HG03066 (cell line): Measurements from ENCODE around the gene SLC18A2.
"Not testable (repeated sequence)": the region's sequence is repeated elsewhere in the genome, so short reads cannot be mapped to it uniquely, and the experiment has no call there.

Experiments used
- ATAC-seq: cut with Tn5 transposase; IDR thresholded peaks from one replicate; pipeline ENCODE4 v1.9.1; 2021; ENCODE audit warnings: low read depth; ENCODE audit not compliant: unreplicated experiment

SLC18A2 gene

DNA sequence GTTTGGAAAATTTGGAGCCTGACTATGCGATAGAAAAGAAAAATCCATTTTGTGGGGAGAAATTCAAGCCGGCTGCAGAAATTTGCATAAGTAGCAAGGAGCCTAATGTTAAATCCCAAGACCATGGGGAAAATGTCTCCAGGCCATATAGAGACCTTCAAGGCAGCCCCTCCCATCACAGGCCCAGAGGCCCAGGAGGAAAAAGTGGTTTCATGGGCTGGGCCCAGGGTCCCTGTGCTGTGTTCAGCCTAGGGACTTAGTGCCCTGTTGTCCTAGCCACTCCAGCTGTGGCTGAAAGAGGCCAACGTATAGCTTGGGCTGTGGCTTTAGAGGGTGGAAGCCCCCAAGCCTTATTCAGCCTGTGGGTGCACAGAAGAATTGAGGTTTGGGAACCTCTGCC is 62.5 kb downstream of the SLC18A2 start:
- ATAC-seq, result not testable (repeated sequence)

DNA sequence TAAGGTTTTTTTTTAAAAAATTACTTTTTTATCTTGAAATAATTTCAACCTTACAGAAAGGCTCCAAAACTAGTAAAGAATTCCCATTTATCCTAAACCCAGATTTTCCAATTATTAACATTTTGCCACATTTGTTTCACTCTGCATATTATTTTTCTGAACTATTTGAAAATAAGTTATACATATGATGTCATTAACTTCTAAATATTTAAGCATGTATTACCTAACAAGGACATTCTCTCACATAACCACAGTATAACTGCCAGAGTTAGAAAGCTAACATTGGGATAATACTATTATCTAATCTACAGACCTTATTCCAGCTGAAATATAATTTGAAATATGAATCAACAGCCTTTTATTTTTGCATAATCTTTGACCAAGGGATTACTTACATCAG is 65.8 kb downstream of the SLC18A2 start:
- ATAC-seq, result no peak

DNA sequence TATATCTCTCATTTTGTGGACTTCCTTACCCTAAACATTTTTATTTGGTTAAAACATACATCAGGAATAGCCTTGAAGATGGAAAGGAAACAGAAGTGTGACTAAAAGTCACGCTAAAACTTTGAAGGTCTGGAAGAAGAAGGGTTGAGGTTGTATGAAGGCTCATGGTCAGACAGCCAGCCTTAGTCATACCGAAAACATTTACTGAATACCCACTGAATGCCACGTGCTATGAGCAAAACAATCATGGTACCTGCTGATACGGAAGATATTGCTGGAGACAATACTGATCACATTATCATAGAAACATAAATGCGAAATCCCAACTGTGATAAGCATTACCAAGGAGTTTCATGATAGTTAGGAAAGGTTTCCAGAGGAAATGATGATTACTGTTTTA is 70.3 kb downstream of the SLC18A2 start:
- ATAC-seq, result no peak

DNA sequence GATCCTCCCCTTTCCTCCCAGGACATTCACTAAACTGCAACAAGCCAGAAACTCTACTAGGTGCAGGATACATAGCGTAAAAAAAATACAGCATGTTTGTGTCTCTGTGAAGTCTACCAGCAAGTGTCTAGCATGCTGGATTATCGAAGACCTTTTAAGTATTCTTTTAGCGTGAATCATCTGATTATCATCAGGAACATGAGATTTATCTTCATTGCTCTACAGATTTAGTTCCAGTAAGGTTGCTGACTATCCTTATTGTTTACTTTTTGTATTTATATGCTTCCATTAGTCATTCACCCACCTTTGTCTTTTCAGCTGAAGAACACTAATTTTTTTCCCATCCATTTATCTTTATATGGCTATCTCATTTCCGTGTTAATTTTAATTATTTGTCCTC is 71.5 kb downstream of the SLC18A2 start:
- no peak for ATAC-seq

DNA sequence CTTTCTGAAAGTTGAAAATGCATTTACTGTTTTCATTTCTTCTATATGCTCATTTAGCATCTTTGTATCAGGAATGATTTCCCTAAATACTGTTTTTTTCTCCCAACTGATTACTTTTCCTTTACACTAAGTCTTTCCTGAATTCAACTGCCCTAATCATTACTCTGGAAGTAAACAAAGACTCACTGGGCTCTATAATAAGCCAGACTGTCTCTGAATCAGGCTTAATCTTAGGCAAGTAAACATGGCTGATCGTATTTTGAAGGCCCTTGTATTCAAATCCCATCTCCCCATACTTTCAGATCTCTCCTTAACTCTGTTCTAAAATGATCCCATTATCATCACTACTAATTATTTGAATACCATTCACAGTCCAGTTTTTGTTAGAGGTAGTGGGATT is 72.7 kb downstream of the SLC18A2 start:
- no peak for ATAC-seq

DNA sequence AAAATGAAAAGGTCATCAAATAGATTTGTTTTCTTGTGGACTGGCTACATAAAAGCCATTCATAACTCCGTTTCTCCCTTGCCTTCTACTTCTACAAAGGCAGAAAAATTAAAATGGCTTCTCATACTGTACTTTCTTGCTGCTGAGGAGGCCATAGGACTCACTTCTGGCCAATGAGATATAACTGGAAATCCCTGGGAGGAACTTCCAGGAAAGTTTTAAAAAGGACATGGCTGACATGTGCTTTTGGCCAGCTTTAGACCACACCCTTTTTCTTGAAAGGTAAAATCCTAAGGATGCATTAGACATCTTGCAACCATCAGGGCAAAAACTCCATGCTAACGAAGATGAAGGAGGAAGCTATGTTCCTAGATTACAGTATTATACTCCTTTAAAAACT is 75.8 kb downstream of the SLC18A2 start:
- no peak for ATAC-seq

DNA sequence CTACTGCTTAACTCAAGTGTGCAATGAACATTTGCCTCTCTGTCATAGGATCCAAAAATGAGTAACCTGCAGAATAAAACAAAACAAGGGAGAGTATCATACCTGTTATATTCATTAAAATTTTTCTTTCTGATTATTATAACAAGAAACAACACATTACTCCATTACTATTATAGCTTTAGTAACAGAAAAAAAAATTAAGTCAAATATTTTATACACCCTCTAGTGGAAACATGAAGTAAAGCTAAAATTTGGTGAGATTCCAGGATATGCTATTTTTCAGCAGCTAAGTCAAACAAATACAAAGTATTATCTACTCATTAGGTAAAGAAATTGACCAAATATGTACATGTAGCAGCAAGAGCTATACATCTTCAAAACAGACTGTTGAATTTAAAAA is 78.0 kb downstream of the SLC18A2 start:
- no peak for ATAC-seq

DNA sequence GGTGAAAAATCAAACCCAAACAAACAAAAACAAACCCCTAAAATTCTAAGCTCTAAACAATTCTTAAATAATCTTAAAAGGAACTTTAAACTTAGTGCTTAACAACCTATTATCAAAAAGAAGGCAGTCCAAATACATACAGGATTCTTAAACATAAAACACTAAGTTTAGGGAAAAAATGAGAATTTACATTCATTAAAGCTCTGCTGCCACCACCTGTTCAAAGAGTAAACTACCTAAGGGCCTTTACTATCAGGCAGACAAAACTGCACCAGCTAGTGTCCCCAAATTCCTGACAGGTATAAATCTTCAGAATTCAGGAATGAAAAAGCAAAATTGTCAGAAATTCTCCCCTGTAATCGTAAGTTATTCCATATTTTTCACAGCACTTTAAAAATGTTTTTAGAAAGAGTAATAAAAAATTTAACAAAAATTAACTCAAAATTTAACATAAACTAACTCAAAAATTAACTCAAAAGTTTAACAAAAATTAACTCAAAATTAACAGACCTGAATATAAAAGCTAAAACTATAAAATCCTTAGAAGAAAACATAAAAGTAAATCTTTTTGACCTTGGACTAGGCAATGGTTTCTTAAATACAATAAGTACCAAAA is 79.2 kb downstream of the SLC18A2 start:
- no peak for ATAC-seq

DNA sequence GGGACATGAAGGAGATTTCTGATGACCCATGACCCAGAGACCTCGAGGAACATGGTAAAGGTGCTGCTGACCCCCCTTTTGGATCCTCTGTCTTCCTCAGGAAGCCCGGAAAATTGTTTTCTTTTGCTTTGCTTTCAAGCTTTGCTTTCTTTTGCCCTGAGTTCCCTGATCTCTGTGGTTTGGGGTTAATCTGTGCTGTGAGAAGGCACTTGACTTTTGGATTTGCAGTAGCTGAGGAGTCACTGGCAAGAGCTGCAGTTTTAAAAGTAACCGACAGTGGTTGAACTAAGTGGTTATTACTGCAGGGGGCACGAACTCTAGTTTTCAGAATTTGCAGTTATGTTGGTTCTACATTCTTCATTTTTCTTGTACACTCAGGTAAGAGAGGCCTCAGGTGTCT is 81.3 kb downstream of the SLC18A2 start:
- ATAC-seq, result no peak

DNA sequence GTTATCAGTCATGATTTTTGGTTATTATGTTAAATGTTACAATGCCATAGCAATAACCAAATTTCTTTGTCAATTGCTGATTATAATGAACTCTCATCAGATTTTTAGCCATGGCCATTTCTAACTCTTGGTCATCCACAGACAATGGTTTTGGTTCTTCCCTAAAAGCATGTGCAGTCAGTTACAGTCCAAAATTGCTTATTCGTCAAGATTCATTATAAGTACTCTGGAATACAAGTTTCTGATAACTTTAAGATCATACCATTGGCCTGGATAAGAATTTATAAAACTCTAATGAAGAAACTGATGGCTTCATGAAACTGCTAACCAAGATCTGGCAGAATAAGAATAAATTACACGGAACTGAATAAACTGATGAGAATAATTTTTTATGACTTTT is 83.5 kb downstream of the SLC18A2 start:
- no peak for ATAC-seq

DNA sequence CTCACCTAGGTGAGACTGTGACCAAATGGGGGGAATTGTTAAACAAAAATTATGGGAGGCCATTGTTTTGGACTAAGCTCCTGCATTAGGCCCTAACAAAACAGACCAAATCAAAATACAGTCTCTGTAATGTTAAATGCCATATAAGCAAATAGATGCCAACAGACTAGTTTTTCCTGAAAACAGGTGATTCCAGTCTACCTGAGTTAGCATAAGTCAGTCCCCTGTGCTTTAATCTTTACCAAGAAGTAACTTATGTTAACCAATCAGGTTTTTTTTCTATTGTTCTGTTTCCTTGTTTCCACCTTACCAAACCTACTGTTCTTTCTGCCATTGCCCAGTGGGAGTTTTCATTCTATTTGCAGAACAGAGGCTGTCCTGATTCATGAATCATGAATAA is 86.3 kb downstream of the SLC18A2 start:
- ATAC-seq, result no peak
